Trophoblast cell (in vitro differentiated cells and primary cell): ENCODE data around the gene HNRNPUL1.
A peak's percentile ranks its signal among the peaks of the same experiment; 100 is the strongest.

Experiments
- DNase-seq, 2 donors: peaks; one replicate each; pipeline ENCODE4 v3.0.0-alpha.2; 2016
- H2AFZ ChIP-seq: 2 replicates; pipeline ENCODE4 v1.6.1; 2013; ENCODE audit warnings: low read length, moderate library complexity, mild to moderate bottlenecking; ENCODE audit not compliant: insufficient read depth, poor library complexity
- H2AK5ac ChIP-seq: 2 replicates; pipeline ENCODE4 v1.6.1; 2013; ENCODE audit warnings: mild to moderate bottlenecking, low read length
- H2BK120ac ChIP-seq: 2 replicates; pipeline ENCODE4 v1.6.1; 2013; ENCODE audit warnings: low read length, mild to moderate bottlenecking, moderate library complexity; ENCODE audit not compliant: insufficient read depth, poor library complexity
- H2BK12ac ChIP-seq: 2 replicates; pipeline ENCODE4 v1.6.1; 2013; ENCODE audit warnings: mild to moderate bottlenecking, low read length, moderate library complexity
- H2BK5ac ChIP-seq: 2 replicates; pipeline ENCODE4 v1.6.1; 2013; ENCODE audit warnings: low read length, low read depth, moderate library complexity, mild to moderate bottlenecking; ENCODE audit not compliant: poor library complexity
- H3K14ac ChIP-seq: 2 replicates; pipeline ENCODE4 v1.6.1; 2013; ENCODE audit warnings: mild to moderate bottlenecking, low read length
- H3K18ac ChIP-seq: 2 replicates; pipeline ENCODE4 v1.6.1; 2013; ENCODE audit warnings: mild to moderate bottlenecking, low read length
- H3K23ac ChIP-seq: 2 replicates; pipeline ENCODE4 v1.6.1; 2013; ENCODE audit warnings: low read length
- H3K27ac ChIP-seq: 2 replicates; pipeline ENCODE4 v1.5.1; 2013; ENCODE audit warnings: low read depth, mild to moderate bottlenecking, inconsistent platforms, low read length, moderate library complexity
- H3K27me3 ChIP-seq: 2 replicates; pipeline ENCODE4 v1.6.1; 2013; ENCODE audit warnings: inconsistent platforms, mild to moderate bottlenecking, low read length, moderate library complexity; ENCODE audit not compliant: insufficient read depth
- H3K36me3 ChIP-seq, 2 experiments: 1 replicate in 1 of 2; 2 replicates in 1 of 2; pipeline ENCODE4 v1.6.1; 2013; ENCODE audit warnings: low read length in 2 of 2, mild to moderate bottlenecking in 2 of 2, moderate library complexity in 1 of 2; ENCODE audit not compliant: insufficient read depth in 2 of 2, control insufficient read depth in 1 of 2
- H3K4ac ChIP-seq: 2 replicates; pipeline ENCODE4 v1.6.1; 2013; ENCODE audit warnings: low read depth, mild to moderate bottlenecking, low read length, moderate library complexity
- H3K4me1 ChIP-seq, 2 experiments: 1 replicate in 1 of 2; 2 replicates in 1 of 2; pipeline ENCODE4 v1.6.1; 2013; ENCODE audit warnings: low read length in 2 of 2, mild to moderate bottlenecking in 2 of 2, moderate library complexity in 1 of 2; ENCODE audit not compliant: insufficient read depth in 2 of 2, control insufficient read depth in 1 of 2
- H3K4me2 ChIP-seq: 2 replicates; pipeline ENCODE4 v1.6.1; 2013; ENCODE audit warnings: inconsistent platforms, mild to moderate bottlenecking, low read length, moderate library complexity
- H3K4me3 ChIP-seq: 2 replicates; pipeline ENCODE4 v1.5.1; 2013; ENCODE audit warnings: mild to moderate bottlenecking, low read depth, low read length, inconsistent platforms
- H3K79me1 ChIP-seq: one replicate; pipeline ENCODE4 v1.6.1; 2013; ENCODE audit warnings: low read length
- H3K79me2 ChIP-seq: 2 replicates; pipeline ENCODE4 v1.6.1; 2013; ENCODE audit warnings: low read length, mild to moderate bottlenecking; ENCODE audit not compliant: control insufficient read depth, insufficient read depth, poor library complexity
- H3K9ac ChIP-seq: 2 replicates; pipeline ENCODE4 v1.6.1; 2013; ENCODE audit warnings: mild to moderate bottlenecking, low read length
- H3K9me3 ChIP-seq: 2 replicates; pipeline ENCODE4 v1.6.1; 2013; ENCODE audit warnings: low read depth, mild to moderate bottlenecking, control low read depth, inconsistent platforms, low read length; ENCODE audit not compliant: insufficient read depth
- H4K12ac ChIP-seq: 2 replicates; pipeline ENCODE4 v1.6.1; 2013; ENCODE audit warnings: low read depth, mild to moderate bottlenecking, low read length, moderate library complexity
- H4K8ac ChIP-seq: 2 replicates; pipeline ENCODE4 v1.6.1; 2013; ENCODE audit warnings: low read depth, mild to moderate bottlenecking, low read length, moderate library complexity
- H4K91ac ChIP-seq: one replicate; pipeline ENCODE4 v1.6.1; 2013; ENCODE audit warnings: low read depth, mild to moderate bottlenecking, low read length, moderate library complexity
- WGBS: extraction: QIAGEN DNeasy Blood & Tissue Kit; methylation state at CpG from one replicate; pipeline ENCODE4 v1.1.7; 2013; ENCODE audit warnings: missing lambda C conversion rate; ENCODE audit not compliant: insufficient read length, insufficient coverage; ENCODE audit errors: extremely low coverage; 5-methylcytosine and 5-hydroxymethylcytosine counted together

The HNRNPUL1 gene

GRCh38 chr19:41296433-41296871, 32.3 kb downstream of the HNRNPUL1 start:
- no peak overlapping the region for H3K9ac ChIP-seq
- no peak overlapping the region for H3K27ac ChIP-seq
- no peak overlapping the region for H2BK5ac ChIP-seq
- no peak overlapping the region for H3K14ac ChIP-seq
- H3K36me3 ChIP-seq: peaks cover 67 to 90% of the 10 kb centered on the region in 2 experiments
- H3K18ac ChIP-seq: no peak overlapping the region
- no peak overlapping the region for H4K12ac ChIP-seq
- no peak overlapping the region for H4K91ac ChIP-seq
- peak; percentile 78 to 83 for DNase-seq
- no peak overlapping the region for H2AK5ac ChIP-seq
- no peak overlapping the region for H2BK120ac ChIP-seq
- no peaks in the 10 kb centered on the region for H3K9me3 ChIP-seq
- H3K27me3 ChIP-seq: no peaks in the 10 kb centered on the region
- WGBS: no CpG with 5 or more reads among the region's 2 CpGs
- no peak overlapping the region for H3K4ac ChIP-seq
- H2BK12ac ChIP-seq: no peak overlapping the region
- H3K4me1 ChIP-seq: no peaks in the 10 kb centered on the region
- H3K79me1 ChIP-seq: no peaks in the 10 kb centered on the region
- H3K4me3 ChIP-seq: no peak overlapping the region
- no peaks in the 10 kb centered on the region for H3K79me2 ChIP-seq
- no peak overlapping the region for H2AFZ ChIP-seq
- no peak overlapping the region for H4K8ac ChIP-seq
- no peak overlapping the region for H3K4me2 ChIP-seq
- H3K23ac ChIP-seq: no peak overlapping the region

- H4K8ac ChIP-seq: no peak overlapping the region
- H2AK5ac ChIP-seq: no peak overlapping the region
- H4K12ac ChIP-seq: no peak overlapping the region
- H3K4me1 ChIP-seq: no peaks in the 10 kb centered on the region
- H3K27me3 ChIP-seq: no peaks in the 10 kb centered on the region
- H2BK5ac ChIP-seq: no peak overlapping the region
- peaks cover 66 to 89% of the 10 kb centered on the region in 2 experiments for H3K36me3 ChIP-seq
- peak overlapping the region; percentile 23 for H3K4ac ChIP-seq
- no peak overlapping the region for H4K91ac ChIP-seq
- no peaks in the 10 kb centered on the region for H3K79me1 ChIP-seq
- no peak overlapping the region for H3K27ac ChIP-seq
- H3K9me3 ChIP-seq: no peaks in the 10 kb centered on the region
- H3K9ac ChIP-seq: no peak overlapping the region
- H2BK120ac ChIP-seq: no peak overlapping the region
- H3K4me2 ChIP-seq: no peak overlapping the region
- no peak overlapping the region for H2AFZ ChIP-seq
- no peak overlapping the region for H2BK12ac ChIP-seq
- no CpG with 5 or more reads among the region's 7 CpGs for WGBS
- H3K18ac ChIP-seq: no peak overlapping the region
- DNase-seq: peak; percentile 63 to 79
- H3K14ac ChIP-seq: no peak overlapping the region
- H3K79me2 ChIP-seq: no peaks in the 10 kb centered on the region
- H3K23ac ChIP-seq: no peak overlapping the region
- no peak overlapping the region for H3K4me3 ChIP-seq
Observed at GRCh38 chr19:41297628-41298347, 33.6 kb downstream of the HNRNPUL1 start.

GRCh38 chr19:41298348-41298964, 34.3 kb downstream of the HNRNPUL1 start:
- H4K8ac ChIP-seq: no peak overlapping the region
- no peaks in the 10 kb centered on the region for H3K27me3 ChIP-seq
- no peaks in the 10 kb centered on the region for H3K9me3 ChIP-seq
- no peak overlapping the region for H3K14ac ChIP-seq
- H2BK12ac ChIP-seq: no peak overlapping the region
- no peak overlapping the region for H3K4ac ChIP-seq
- H3K4me3 ChIP-seq: no peak overlapping the region
- H2BK5ac ChIP-seq: no peak overlapping the region
- H3K18ac ChIP-seq: no peak overlapping the region
- H3K36me3 ChIP-seq: peaks cover 69 to 92% of the 10 kb centered on the region in 2 experiments
- no CpG with 5 or more reads among the region's 4 CpGs for WGBS
- no peaks in the 10 kb centered on the region for H3K4me1 ChIP-seq
- no peak overlapping the region for H3K27ac ChIP-seq
- no peaks in the 10 kb centered on the region for H3K79me2 ChIP-seq
- H4K91ac ChIP-seq: no peak overlapping the region
- H3K79me1 ChIP-seq: no peaks in the 10 kb centered on the region
- peak; percentile 98 for DNase-seq
- no peak overlapping the region for H4K12ac ChIP-seq
- no peak overlapping the region for H3K9ac ChIP-seq
- no peak overlapping the region for H2AFZ ChIP-seq
- H2AK5ac ChIP-seq: no peak overlapping the region
- H3K23ac ChIP-seq: no peak overlapping the region
- H2BK120ac ChIP-seq: no peak overlapping the region
- H3K4me2 ChIP-seq: no peak overlapping the region

- WGBS: no CpG with 5 or more reads among the region's 10 CpGs
- H2AK5ac ChIP-seq: no peak overlapping the region
- no peak overlapping the region for H3K4me3 ChIP-seq
- no peak overlapping the region for H2AFZ ChIP-seq
- no peaks in the 10 kb centered on the region for H3K27me3 ChIP-seq
- no peaks in the 10 kb centered on the region for H3K79me2 ChIP-seq
- peak in 1 of 2 donors; percentile 59 for DNase-seq
- no peaks in the 10 kb centered on the region for H3K79me1 ChIP-seq
- no peak overlapping the region for H3K9ac ChIP-seq
- H3K4me1 ChIP-seq: no peaks in the 10 kb centered on the region
- no peak overlapping the region for H2BK12ac ChIP-seq
- no peak overlapping the region for H4K91ac ChIP-seq
- no peak overlapping the region for H3K14ac ChIP-seq
- H3K36me3 ChIP-seq: peaks cover 69 to 92% of the 10 kb centered on the region in 2 experiments
- no peak overlapping the region for H2BK5ac ChIP-seq
- no peak overlapping the region for H3K18ac ChIP-seq
- no peak overlapping the region for H3K27ac ChIP-seq
- H3K23ac ChIP-seq: no peak overlapping the region
- no peak overlapping the region for H2BK120ac ChIP-seq
- H3K4ac ChIP-seq: no peak overlapping the region
- H3K4me2 ChIP-seq: no peak overlapping the region
- H4K8ac ChIP-seq: no peak overlapping the region
- H4K12ac ChIP-seq: no peak overlapping the region
- no peaks in the 10 kb centered on the region for H3K9me3 ChIP-seq
Observed at GRCh38 chr19:41299046-41299754, 35.0 kb downstream of the HNRNPUL1 start.
